Activated CD8-positive, alpha-beta T cell treated with anti-CD3 and anti-CD28 coated beads for 36 hours (primary cell): ENCODE results near the gene NKTR. TPM values are rescaled to one million over a fixed set of nuclear protein-coding genes. Genes with fewer than 3 reads are reported as not detected.

ENCODE experiments used
- ATAC-seq: fragments of 200-7000 bp; cut with Tn5 transposase; one replicate; pipeline ENCODE4 v1.10.0; 2021; ENCODE audit warnings: mild to moderate bottlenecking, moderate library complexity
- CTCF ChIA-PET: fragments of 350-600 bp; sonication (Branson Sonifier 250); formaldehyde crosslinking; loops from one replicate; lab custom pipeline; 2021; ENCODE audit warnings: antibody characterized with exemption; lab: Charles Lee
- POLR2A ChIA-PET: fragments of 350-600 bp; sonication (Branson Sonifier 250); formaldehyde crosslinking; loops from one replicate; lab custom pipeline; 2021; ENCODE audit warnings: antibody characterized with exemption; lab: Charles Lee
- DNase-seq: peaks from one replicate; pipeline ENCODE4 v3.0.0-alpha.2; 2020
- H3K27ac Mint-ChIP-seq: one replicate; pipeline ENCODE4 v1.8.0; 2021; ENCODE audit warnings: mild to moderate bottlenecking, mixed read lengths
- H3K27me3 Mint-ChIP-seq: one replicate; pipeline ENCODE4 v1.8.0; 2021; ENCODE audit warnings: mixed read lengths
- H3K36me3 Mint-ChIP-seq: one replicate; pipeline ENCODE4 v1.8.0; 2021; ENCODE audit warnings: low read depth, mixed read lengths
- H3K4me1 Mint-ChIP-seq: one replicate; pipeline ENCODE4 v1.8.0; 2021; ENCODE audit warnings: low read depth, mixed read lengths
- H3K4me3 Mint-ChIP-seq: one replicate; pipeline ENCODE4 v1.8.0; 2021; ENCODE audit warnings: mild to moderate bottlenecking, moderate library complexity, mixed read lengths
- H3K9me3 Mint-ChIP-seq: one replicate; pipeline ENCODE4 v1.8.0; 2021; ENCODE audit warnings: mixed read lengths
- CTCF ChIP-seq: fragments of 200-600 bp; IDR thresholded peaks from one replicate; pipeline ENCODE4 v1.8.0; 2022; ENCODE audit warnings: antibody characterized with exemption, mild to moderate bottlenecking
- intact Hi-C: fragments of 100-400 bp; cut with micrococcal nuclease; formaldehyde crosslinking; loops from one replicate; pipeline ENCODE4 v1.10.0; 2022
- total RNA-seq, 2 experiments: library from RNA; stranded (reverse); gene quantifications; one replicate each; pipeline ENCODE4 v1.2.3, GENCODE V29; 2021

NKTR gene
- total RNA-seq, 2 experiments from 2014 or later, result 63.4 to 65.9 TPM

DNA sequence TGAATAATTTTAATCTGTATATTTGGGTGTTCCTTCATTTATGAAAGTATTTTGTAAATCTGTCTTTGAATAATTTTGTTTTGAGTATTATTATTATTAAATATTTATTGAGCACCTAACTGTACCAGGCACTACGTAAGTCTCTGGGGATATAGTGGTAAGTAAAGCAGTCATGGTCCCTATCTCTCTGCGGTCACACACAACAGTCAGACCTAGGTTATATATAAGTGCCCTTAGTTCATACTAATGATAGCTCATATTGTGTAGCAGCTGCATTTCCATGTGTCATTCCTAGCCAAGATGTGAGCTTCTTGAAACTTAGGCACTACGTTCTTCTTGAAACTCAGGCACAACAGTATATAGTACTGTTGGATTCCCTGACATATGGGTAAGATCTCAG lies 12.4 kb downstream of the NKTR start:
- no peaks in the 10 kb centered on the region for H3K9me3 Mint-ChIP-seq
- ATAC-seq, result no peak
- H3K27me3 Mint-ChIP-seq, result no peaks in the 10 kb centered on the region
- ChIA-PET POLR2A (interaction anchor here (0.6 to 3.1 kb wide), 3 partner anchors 12 to 23 kb away, joined by 3 to 9 read pairs (median 3); partner anchors contain the start of gene NKTR), CTCF (interaction anchor here (0.6 to 4.5 kb wide), 15 partner anchors 7 to 143 kb away, joined by 3 to 31 read pairs (median 4); partner anchors contain the start of genes NKTR and SEC22C)
- H3K4me3 Mint-ChIP-seq, result no peak overlapping the region
- TF ChIP-seq CTCF, result no peak
- peaks cover 22% of the 10 kb centered on the region for H3K36me3 Mint-ChIP-seq
- no peak for DNase-seq
- intact Hi-C loops, result no loop called here
- peaks cover 59% of the 10 kb centered on the region for H3K4me1 Mint-ChIP-seq
- H3K27ac Mint-ChIP-seq, result no peak overlapping the region

GRCh38 chr3:42613462-42613861 lies 13.0 kb downstream of the NKTR start:
- Mint-ChIP-seq H3K27me3 (no peaks in the 10 kb centered on the region), H3K4me3 (no peak overlapping the region), H3K27ac (peak overlapping the region; percentile 8), H3K4me1 (peaks cover 55% of the 10 kb centered on the region), H3K9me3 (no peaks in the 10 kb centered on the region), H3K36me3 (peaks cover 20% of the 10 kb centered on the region)
- ATAC-seq (no peak), DNase-seq (no peak)
- peak; percentile 30 for TF ChIP-seq CTCF
- ChIA-PET CTCF (interaction anchor here (0.8 to 4.5 kb wide), 14 partner anchors 8 to 132 kb away, joined by 3 to 31 read pairs (median 6); partner anchors contain the start of genes NKTR and SEC22C), POLR2A (interaction anchor here (0.6 to 3.1 kb wide), 3 partner anchors 13 to 22 kb away, joined by 3 to 9 read pairs (median 3); partner anchors contain the start of gene NKTR)
- intact Hi-C loops, result no loop called here

GRCh38 chr3:42631620-42632019 lies 31.1 kb downstream of the NKTR start:
- intact Hi-C loops, result no loop called here
- no peak overlapping the region for H3K4me3 Mint-ChIP-seq
- CTCF ChIA-PET, result no interaction called here
- H3K27me3 Mint-ChIP-seq, result no peaks in the 10 kb centered on the region
- no peak for TF ChIP-seq CTCF
- peaks cover 13% of the 10 kb centered on the region for H3K4me1 Mint-ChIP-seq
- H3K36me3 Mint-ChIP-seq, result peaks cover 38% of the 10 kb centered on the region
- H3K27ac Mint-ChIP-seq, result peak overlapping the region; percentile 28
- POLR2A ChIA-PET, result interaction anchor here (1.0 kb wide), 1 partner anchor 30 kb away, joined by 4 read pairs; no protein-coding TSS in a partner anchor
- H3K9me3 Mint-ChIP-seq, result no peaks in the 10 kb centered on the region
- ATAC-seq (no peak), DNase-seq (no peak)

DNA sequence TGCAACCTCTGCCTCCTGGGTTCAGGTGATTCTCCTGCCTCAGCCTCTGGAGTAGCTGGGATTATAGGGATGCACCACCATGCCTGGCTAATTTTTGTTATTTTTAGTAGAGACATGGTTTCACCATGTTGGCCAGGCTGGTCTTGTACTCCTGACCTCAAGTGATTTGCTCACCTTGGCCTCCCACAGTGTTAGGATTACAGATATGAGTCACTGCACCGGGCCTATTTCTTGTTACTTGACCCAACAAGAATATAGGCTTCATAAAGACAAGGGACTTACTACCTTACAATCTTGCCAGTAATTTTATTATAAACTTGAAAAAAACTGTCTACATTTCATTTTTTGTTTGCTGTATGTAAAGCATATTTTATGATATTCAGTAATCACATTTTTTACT lies 31.7 kb downstream of the NKTR start:
- DNase-seq (no peak), ATAC-seq (no peak)
- H3K27ac Mint-ChIP-seq, result no peak overlapping the region
- H3K36me3 Mint-ChIP-seq, result peaks cover 36% of the 10 kb centered on the region
- H3K27me3 Mint-ChIP-seq, result no peaks in the 10 kb centered on the region
- H3K9me3 Mint-ChIP-seq, result no peaks in the 10 kb centered on the region
- no peak overlapping the region for H3K4me3 Mint-ChIP-seq
- no peak for TF ChIP-seq CTCF
- peaks cover 12% of the 10 kb centered on the region for H3K4me1 Mint-ChIP-seq
- CTCF ChIA-PET, result no interaction called here
- intact Hi-C loops, result no loop called here
- POLR2A ChIA-PET, result no interaction called here

DNA sequence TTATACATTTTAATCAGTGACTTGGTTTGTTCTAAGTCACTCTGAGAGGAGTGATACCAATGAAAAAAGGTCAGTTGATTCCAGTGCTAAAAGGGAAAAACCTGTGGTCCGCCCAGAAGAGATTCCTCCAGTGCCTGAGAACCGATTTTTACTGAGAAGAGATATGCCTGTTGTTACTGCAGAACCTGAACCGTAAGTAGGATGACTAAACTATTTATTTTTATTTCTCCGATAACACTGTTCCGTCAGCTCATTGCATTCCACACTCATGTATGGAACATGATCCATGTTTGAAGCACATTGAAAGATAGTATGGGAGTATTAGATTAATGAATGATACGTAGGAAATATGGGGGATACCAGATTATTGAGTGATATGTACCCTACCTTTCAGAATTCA lies 33.1 kb downstream of the NKTR start:
- Mint-ChIP-seq H3K27me3 (no peaks in the 10 kb centered on the region), H3K9me3 (no peaks in the 10 kb centered on the region), H3K4me1 (peaks cover 9% of the 10 kb centered on the region), H3K36me3 (peaks cover 31% of the 10 kb centered on the region), H3K27ac (peak overlapping the region; percentile 45), H3K4me3 (no peak overlapping the region)
- no peak for DNase-seq
- TF ChIP-seq CTCF, result no peak
- ChIA-PET CTCF (interaction anchor here (1.1 to 1.7 kb wide), 3 partner anchors 9 to 21 kb away, joined by 3 to 6 read pairs (median 5); no protein-coding TSS in a partner anchor), POLR2A (no interaction called here)
- intact Hi-C loops, result no loop called here
- ATAC-seq, result no peak
